Liver (tissue), 9 donors: ENCODE data around the gene SLC35D3. TPM values are rescaled to one million over a fixed set of nuclear protein-coding genes. Genes with fewer than 3 reads are reported as not detected.
"Not testable (repeated sequence)": the region's sequence is repeated elsewhere in the genome, so short reads cannot be mapped to it uniquely, and the experiment has no call there.

ENCODE experiments used
- DNase-seq: peaks from one replicate; pipeline ENCODE4 v3.0.0-alpha.2; 2017; ENCODE audit warnings: low spot score
- H3K27ac ChIP-seq, 2 donors: one replicate each; pipeline ENCODE4 v1.7.0; 2013; ENCODE audit warnings: inconsistent platforms in 2 of 2, low read length in 2 of 2, control low read depth in 1 of 2, low read depth in 1 of 2, mild to moderate bottlenecking in 1 of 2
- H3K27me3 ChIP-seq, 4 donors: one replicate each; pipeline versions ENCODE4 v1.6.1 to v1.7.0; 2013; ENCODE audit warnings: low read length in 3 of 4, inconsistent platforms in 1 of 4, mild to moderate bottlenecking in 1 of 4, moderate library complexity in 1 of 4; ENCODE audit not compliant: control insufficient read depth in 4 of 4, insufficient read depth in 4 of 4
- H3K36me3 ChIP-seq, 4 donors: one replicate each; pipeline versions ENCODE4 v1.6.1 to v1.7.0; 2013; ENCODE audit warnings: low read length in 3 of 4, mild to moderate bottlenecking in 3 of 4, low read depth in 1 of 4, moderate library complexity in 1 of 4; ENCODE audit not compliant: control insufficient read depth in 4 of 4, insufficient read depth in 3 of 4
- H3K4me1 ChIP-seq, 4 donors: one replicate each; pipeline versions ENCODE4 v1.6.1 to v1.7.0; 2013; ENCODE audit warnings: low read length in 3 of 4, mild to moderate bottlenecking in 3 of 4, moderate library complexity in 1 of 4; ENCODE audit not compliant: control insufficient read depth in 4 of 4, insufficient read depth in 4 of 4
- H3K4me3 ChIP-seq, 3 donors: one replicate each; pipeline versions ENCODE4 v1.6.1 to v1.7.0; 2013; ENCODE audit warnings: low read length in 3 of 3, control low read depth in 1 of 3, low read depth in 1 of 3, mild to moderate bottlenecking in 1 of 3
- H3K9ac ChIP-seq, 2 donors: one replicate each; pipeline ENCODE4 v1.7.0; 2013; ENCODE audit warnings: low read length in 2 of 2, mild to moderate bottlenecking in 2 of 2, moderate library complexity in 2 of 2, control low read depth in 1 of 2, low read depth in 1 of 2
- H3K9me3 ChIP-seq, 4 donors: one replicate each; pipeline versions ENCODE4 v1.6.1 to v1.7.0; 2013; ENCODE audit warnings: low read length in 3 of 4; ENCODE audit not compliant: control insufficient read depth in 4 of 4
- EGR1 ChIP-seq, 2 donors: IDR thresholded peaks; 2 replicates each; pipeline ENCODE4 v1.6.1; 2016 to 2018; ENCODE audit warnings: antibody characterized with exemption in 2 of 2, low read depth in 2 of 2
- FOXA1 ChIP-seq: IDR thresholded peaks from 2 replicates; pipeline ENCODE4 v1.6.1; 2016; ENCODE audit warnings: antibody characterized with exemption
- FOXA2 ChIP-seq: IDR thresholded peaks from 2 replicates; pipeline ENCODE4 v1.6.1; 2016; ENCODE audit warnings: antibody characterized with exemption
- GABPA ChIP-seq, 2 donors: IDR thresholded peaks in 1 of 2; conservative IDR thresholded peaks in 1 of 2; 2 replicates each; pipeline ENCODE4 v1.6.1; 2016; ENCODE audit warnings: antibody characterized with exemption in 2 of 2, mild to moderate bottlenecking in 1 of 2, moderate library complexity in 1 of 2
- HNF4G ChIP-seq: IDR thresholded peaks from 2 replicates; pipeline ENCODE4 v1.6.1; 2016; ENCODE audit warnings: antibody characterized with exemption
- MAX ChIP-seq: IDR thresholded peaks from 2 replicates; pipeline ENCODE4 v1.6.1; 2016; ENCODE audit warnings: antibody characterized with exemption
- NR2F2 ChIP-seq: IDR thresholded peaks from 2 replicates; pipeline ENCODE4 v1.6.1; 2016; ENCODE audit warnings: antibody characterized with exemption
- RXRA ChIP-seq, 2 donors: IDR thresholded peaks; 2 replicates each; pipeline ENCODE4 v1.6.1; 2017 to 2018; ENCODE audit warnings: antibody characterized with exemption in 2 of 2, mild to moderate bottlenecking in 1 of 2
- SP1 ChIP-seq: IDR thresholded peaks from 2 replicates; pipeline ENCODE4 v1.6.1; 2018; ENCODE audit warnings: antibody characterized with exemption, mild to moderate bottlenecking
- YY1 ChIP-seq: IDR thresholded peaks from 2 replicates; pipeline ENCODE4 v1.6.1; 2016; ENCODE audit warnings: antibody characterized with exemption, mild to moderate bottlenecking
- WGBS: extraction: QIAGEN DNeasy Blood & Tissue Kit; methylation state at CpG from one replicate; pipeline ENCODE4 v1.1.7; 2013; 5-methylcytosine and 5-hydroxymethylcytosine counted together
- polyA plus RNA-seq, 2 donors: library from polyadenylated mRNA; stranded (reverse) in 1 of 2; unstranded in 1 of 2; fragments of 200-250 nt in 1 of 2; fragments of >200 nt in 1 of 2; fragmentation: Nextera tagmentation in 1 of 2; extraction: Ambion mirVana in 1 of 2; gene quantifications; one replicate each; pipeline versions ENCODE4 v1.2.1 to v1.2.3, GENCODE V29; 2013 to 2015
- total RNA-seq, 2 donors: library from RNA; depleted of rRNA; stranded (reverse); fragments of >200 nt; gene quantifications; one replicate each; pipeline ENCODE4 v1.2.3, GENCODE V29; 2014
- TF ChIP-seq, protein P1 (sequence below): IDR thresholded peaks from 2 replicates; pipeline ENCODE4 v1.6.1; 2016; ENCODE audit warnings: antibody characterized with exemption
- TF ChIP-seq, protein P2 (sequence below): IDR thresholded peaks from 2 replicates; pipeline ENCODE4 v1.6.1; 2016; ENCODE audit warnings: antibody characterized with exemption
- TF ChIP-seq, protein P3 (sequence below): fragments of 150-350 bp; IDR thresholded peaks from 2 replicates; pipeline ENCODE4 v1.5.1; 2017; ENCODE audit warnings: improper control_type of control experiment, low read depth, low read length; ENCODE audit not compliant: missing input control
- donor health status: healthy.
- donor health status: healthy.
- donor health status: healthy.
- donor health status: healthy.
- donor health status: healthy.

The SLC35D3 gene
- total and polyA plus RNA-seq, 4 donors = 0.56 TPM; not detected in 3

DNA sequence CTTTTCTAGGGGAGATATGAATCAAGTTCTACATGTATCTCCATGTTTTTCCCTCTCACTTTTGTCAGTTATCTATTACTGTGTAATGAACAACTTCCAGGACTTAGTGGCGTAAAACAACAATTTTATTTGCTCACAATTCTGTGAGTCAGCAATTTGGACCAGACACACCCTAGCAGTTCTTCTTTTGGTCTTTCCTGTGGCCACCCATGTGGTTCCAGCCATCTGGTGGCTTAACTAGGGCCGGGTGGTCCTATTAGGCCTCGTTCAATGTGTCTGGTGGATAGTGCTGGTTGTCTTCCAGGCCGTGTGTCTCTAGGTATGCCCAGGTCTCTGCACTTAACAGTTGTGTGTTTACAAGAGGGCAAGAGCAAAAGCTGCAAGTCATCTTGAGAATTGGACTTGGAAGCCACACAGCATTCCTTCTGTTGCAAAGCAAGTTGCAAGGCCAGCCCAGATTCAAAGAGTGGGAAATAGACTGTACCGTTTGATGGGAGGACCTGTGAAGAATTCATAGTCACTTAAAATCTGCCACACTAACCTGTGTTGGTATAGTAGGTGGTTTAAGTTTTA, 20.8 kb upstream of the SLC35D3 start:
- H3K4me3 ChIP-seq = no peak overlapping the region
- H3K27me3 ChIP-seq = no peaks in the 10 kb centered on the region
- H3K27ac ChIP-seq = no peak overlapping the region
- WGBS = 95% methylated on average over 5 of the region's 5 CpGs
- no peak for DNase-seq
- H3K9me3 ChIP-seq = no peaks in the 10 kb centered on the region
- H3K9ac ChIP-seq = no peak overlapping the region
- H3K36me3 ChIP-seq = peaks cover 0 to 9% (median 5%) of the 10 kb centered on the region in 4 donors
- TF ChIP-seq FOXA2 = no peak
- no peak for TF ChIP-seq SP1
- no peak for TF ChIP-seq FOXA1
- TF ChIP-seq, protein P1, sequence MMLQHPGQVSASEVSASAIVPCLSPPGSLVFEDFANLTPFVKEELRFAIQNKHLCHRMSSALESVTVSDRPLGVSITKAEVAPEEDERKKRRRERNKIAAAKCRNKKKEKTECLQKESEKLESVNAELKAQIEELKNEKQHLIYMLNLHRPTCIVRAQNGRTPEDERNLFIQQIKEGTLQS = no peak
- TF ChIP-seq, protein P2, sequence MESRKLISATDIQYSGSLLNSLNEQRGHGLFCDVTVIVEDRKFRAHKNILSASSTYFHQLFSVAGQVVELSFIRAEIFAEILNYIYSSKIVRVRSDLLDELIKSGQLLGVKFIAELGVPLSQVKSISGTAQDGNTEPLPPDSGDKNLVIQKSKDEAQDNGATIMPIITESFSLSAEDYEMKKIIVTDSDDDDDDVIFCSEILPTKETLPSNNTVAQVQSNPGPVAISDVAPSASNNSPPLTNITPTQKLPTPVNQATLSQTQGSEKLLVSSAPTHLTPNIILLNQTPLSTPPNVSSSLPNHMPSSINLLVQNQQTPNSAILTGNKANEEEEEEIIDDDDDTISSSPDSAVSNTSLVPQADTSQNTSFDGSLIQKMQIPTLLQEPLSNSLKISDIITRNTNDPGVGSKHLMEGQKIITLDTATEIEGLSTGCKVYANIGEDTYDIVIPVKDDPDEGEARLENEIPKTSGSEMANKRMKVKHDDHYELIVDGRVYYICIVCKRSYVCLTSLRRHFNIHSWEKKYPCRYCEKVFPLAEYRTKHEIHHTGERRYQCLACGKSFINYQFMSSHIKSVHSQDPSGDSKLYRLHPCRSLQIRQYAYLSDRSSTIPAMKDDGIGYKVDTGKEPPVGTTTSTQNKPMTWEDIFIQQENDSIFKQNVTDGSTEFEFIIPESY = no peak
- TF ChIP-seq NR2F2 = no peak
- TF ChIP-seq YY1 = no peak
- TF ChIP-seq RXRA (IDR thresholded peaks at IDR 0.05) = no peak
- no peak for TF ChIP-seq HNF4G
- TF ChIP-seq EGR1 (IDR thresholded peaks at IDR 0.05; ENCODE audit: low read depth in 2 of 2) = no peak
- TF ChIP-seq, protein P3, sequence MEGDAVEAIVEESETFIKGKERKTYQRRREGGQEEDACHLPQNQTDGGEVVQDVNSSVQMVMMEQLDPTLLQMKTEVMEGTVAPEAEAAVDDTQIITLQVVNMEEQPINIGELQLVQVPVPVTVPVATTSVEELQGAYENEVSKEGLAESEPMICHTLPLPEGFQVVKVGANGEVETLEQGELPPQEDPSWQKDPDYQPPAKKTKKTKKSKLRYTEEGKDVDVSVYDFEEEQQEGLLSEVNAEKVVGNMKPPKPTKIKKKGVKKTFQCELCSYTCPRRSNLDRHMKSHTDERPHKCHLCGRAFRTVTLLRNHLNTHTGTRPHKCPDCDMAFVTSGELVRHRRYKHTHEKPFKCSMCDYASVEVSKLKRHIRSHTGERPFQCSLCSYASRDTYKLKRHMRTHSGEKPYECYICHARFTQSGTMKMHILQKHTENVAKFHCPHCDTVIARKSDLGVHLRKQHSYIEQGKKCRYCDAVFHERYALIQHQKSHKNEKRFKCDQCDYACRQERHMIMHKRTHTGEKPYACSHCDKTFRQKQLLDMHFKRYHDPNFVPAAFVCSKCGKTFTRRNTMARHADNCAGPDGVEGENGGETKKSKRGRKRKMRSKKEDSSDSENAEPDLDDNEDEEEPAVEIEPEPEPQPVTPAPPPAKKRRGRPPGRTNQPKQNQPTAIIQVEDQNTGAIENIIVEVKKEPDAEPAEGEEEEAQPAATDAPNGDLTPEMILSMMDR = no peak
- TF ChIP-seq GABPA (IDR thresholded peaks at IDR 0.05 in 1 of 2, conservative IDR thresholded peaks at IDR 0.05 in 1 of 2) = no peak
- no peaks in the 10 kb centered on the region for H3K4me1 ChIP-seq

GRCh38 chr6:136904477-136904876, 17.6 kb upstream of the SLC35D3 start:
- DNase-seq, H3K4me1 ChIP-seq, H3K9me3 ChIP-seq, H3K27ac ChIP-seq, H3K4me3 ChIP-seq, H3K36me3 ChIP-seq, H3K27me3 ChIP-seq, H3K9ac ChIP-seq: not testable (repeated sequence)
- 96% methylated on average over 3 of the region's 3 CpGs for WGBS

GRCh38 chr6:136914947-136915346, 7.2 kb upstream of the SLC35D3 start:
- Histone ChIP-seq H3K27ac (no peak overlapping the region), H3K4me3 (no peak overlapping the region), H3K4me1 (no peaks in the 10 kb centered on the region), H3K27me3 (peaks cover 0 to 8% (median 0%) of the 10 kb centered on the region in 4 donors), H3K9ac (no peak overlapping the region), H3K9me3 (no peaks in the 10 kb centered on the region), H3K36me3 (peaks cover 0 to 2% (median 0%) of the 10 kb centered on the region in 4 donors)
- WGBS = 91% methylated on average over 1 of the region's 1 CpG
- TF ChIP-seq FOXA1 = no peak
- TF ChIP-seq, protein P1 = no peak
- TF ChIP-seq MAX = no peak
- no peak for TF ChIP-seq FOXA2
- TF ChIP-seq EGR1 (IDR thresholded peaks at IDR 0.05; ENCODE audit: low read depth in 2 of 2) = no peak
- no peak for DNase-seq
